ENCODE results near the gene SOX1. TPM values are rescaled to one million over a fixed set of nuclear protein-coding genes. Genes with fewer than 3 reads are reported as not detected.

Gene SOX1
- total and polyA plus RNA-seq, 2 donors (not counting 1 experiment from before 2014, with no cell fraction given), result not detected

- Mint-ChIP-seq H3K4me3 (no peak overlapping the region), H3K27me3 (peaks cover 37% of the 10 kb centered on the region), H3K27ac (no peak overlapping the region), H3K4me1 (peaks cover 2% of the 10 kb centered on the region), H3K9me3 (ENCODE audit: insufficient read depth) (peaks cover 4% of the 10 kb centered on the region)
- Histone ChIP-seq H3K9me3 (ENCODE audit: control extremely low read depth in 1 of 3, control insufficient read depth in 2 of 3, insufficient read depth in 1 of 3, low read length in 2 of 3) (peaks cover 0 to 27% (median 3%) of the 10 kb centered on the region in 3 donors), H2AFZ (ENCODE audit: insufficient read depth, low read depth, low read length, poor library complexity, severe bottlenecking) (no peak overlapping the region), H4K20me1 (ENCODE audit: control insufficient read depth, insufficient read depth, low read length, poor library complexity, severe bottlenecking) (no peaks in the 10 kb centered on the region), H3K4me2 (replicated peaks; ENCODE audit: low read depth, low read length, poor library complexity, severe bottlenecking) (no peak overlapping the region), H3K4me3 (ENCODE audit: control extremely low read depth in 1 of 5, extremely low read depth in 1 of 5, insufficient read depth in 1 of 5, low read depth in 2 of 5, low read length in 4 of 5) (no peak overlapping the region), H3K27me3 (replicated peaks in 1 of 4; ENCODE audit: control extremely low read depth in 1 of 4, control insufficient read depth in 3 of 4, insufficient read depth in 4 of 4, low read length in 3 of 4) (peaks cover 0 to 48% (median 26%) of the 10 kb centered on the region in 4 experiments), H3K36me3 (replicated peaks in 1 of 2; ENCODE audit: control extremely low read depth in 1 of 2, control insufficient read depth in 1 of 2, extremely low read depth in 1 of 2, insufficient read depth in 2 of 2, low read length in 1 of 2) (no peaks in the 10 kb centered on the region), H3K79me2 (ENCODE audit: control insufficient read depth, insufficient read depth, low read length) (no peaks in the 10 kb centered on the region), H3K9ac (ENCODE audit: low read length) (no peak overlapping the region), H3K27ac (ENCODE audit: low read length in 2 of 2) (no peak overlapping the region), H3K4me1 (ENCODE audit: control insufficient read depth in 2 of 2, insufficient read depth in 2 of 2, low read length in 2 of 2) (no peaks in the 10 kb centered on the region)
- POLR2A ChIA-PET, result no interaction called here
- intact Hi-C loops (cut with micrococcal nuclease), result no loop called here
- no peak for TF ChIP-seq CTCF (IDR thresholded peaks at IDR 0.05)
- no peak for TF ChIP-seq EZH2 (IDR thresholded peaks at IDR 0.05; ENCODE audit: borderline replicate concordance, insufficient read depth, low read depth, low read length, poor library complexity, severe bottlenecking)
- ATAC-seq (ENCODE audit: low read depth), result no peak
- CTCF ChIA-PET, result no interaction called here
- WGBS (ENCODE audit: insufficient coverage), result 24% methylated on average over 16 of the region's 16 CpGs
- DNase-seq, result no peak
Observed at GRCh38 chr13:112078216-112078615, 11.3 kb downstream of the SOX1 start.

- POLR2A ChIA-PET, result no interaction called here
- peaks cover 5 to 30% (median 6%) of the 10 kb centered on the region in 3 donors for H3K9me3 ChIP-seq (ENCODE audit: control extremely low read depth in 1 of 3, control insufficient read depth in 2 of 3, insufficient read depth in 1 of 3, low read length in 2 of 3)
Observed at GRCh38 chr13:112078879-112079531, 12.1 kb downstream of the SOX1 start.

More at GRCh38 chr13:112078879-112079531, 12.1 kb downstream of the SOX1 start:
- H3K9me3 Mint-ChIP-seq (ENCODE audit: insufficient read depth), result peaks cover 10% of the 10 kb centered on the region
- no peak overlapping the region for H2AFZ ChIP-seq (ENCODE audit: insufficient read depth, low read depth, low read length, poor library complexity, severe bottlenecking)
- H3K4me2 ChIP-seq (replicated peaks; ENCODE audit: low read depth, low read length, poor library complexity, severe bottlenecking), result no peak overlapping the region
- H3K4me3 ChIP-seq (ENCODE audit: control extremely low read depth in 1 of 5, extremely low read depth in 1 of 5, insufficient read depth in 1 of 5, low read depth in 2 of 5, low read length in 4 of 5), result no peak overlapping the region
- no peak overlapping the region for H3K9ac ChIP-seq (ENCODE audit: low read length)
- H3K27ac Mint-ChIP-seq, result no peak overlapping the region
- DNase-seq, result no peak
- intact Hi-C loops (cut with micrococcal nuclease), result no loop called here
- CTCF ChIA-PET, result no interaction called here
- H3K27me3 Mint-ChIP-seq, result peaks cover 33% of the 10 kb centered on the region
- H3K27me3 ChIP-seq (replicated peaks in 1 of 4; ENCODE audit: control extremely low read depth in 1 of 4, control insufficient read depth in 3 of 4, insufficient read depth in 4 of 4, low read length in 3 of 4), result peaks cover 0 to 41% (median 24%) of the 10 kb centered on the region in 4 experiments
- WGBS (ENCODE audit: insufficient coverage), result 53% methylated on average over 2 of the region's 4 CpGs
- H3K4me1 ChIP-seq (ENCODE audit: control insufficient read depth in 2 of 2, insufficient read depth in 2 of 2, low read length in 2 of 2), result no peaks in the 10 kb centered on the region
- H3K27ac ChIP-seq (ENCODE audit: low read length in 2 of 2), result no peak overlapping the region
- H3K4me3 Mint-ChIP-seq, result no peak overlapping the region
- no peaks in the 10 kb centered on the region for H3K36me3 ChIP-seq (replicated peaks in 1 of 2; ENCODE audit: control extremely low read depth in 1 of 2, control insufficient read depth in 1 of 2, extremely low read depth in 1 of 2, insufficient read depth in 2 of 2, low read length in 1 of 2)
- peaks cover 2% of the 10 kb centered on the region for H3K4me1 Mint-ChIP-seq
- no peak for TF ChIP-seq CTCF (IDR thresholded peaks at IDR 0.05)
- no peak for TF ChIP-seq EZH2 (IDR thresholded peaks at IDR 0.05; ENCODE audit: borderline replicate concordance, insufficient read depth, low read depth, low read length, poor library complexity, severe bottlenecking)
- H4K20me1 ChIP-seq (ENCODE audit: control insufficient read depth, insufficient read depth, low read length, poor library complexity, severe bottlenecking), result no peaks in the 10 kb centered on the region
- H3K79me2 ChIP-seq (ENCODE audit: control insufficient read depth, insufficient read depth, low read length), result no peaks in the 10 kb centered on the region
- ATAC-seq (ENCODE audit: low read depth), result no peak

Data from B cell (primary cell).